Activated gamma-delta T cell treated with anti-CD3 and anti-CD28 coated beads, Interleukin-2, amount 50 U/mL, for 16 hours (primary cell): ENCODE data around the gene NR2F2.
"Not testable (repeated sequence)": the region's sequence is repeated elsewhere in the genome, so short reads cannot be mapped to it uniquely, and the experiment has no call there.

Experiments
- DNase-seq: peaks from one replicate; pipeline ENCODE4 v3.0.0-alpha.2; 2020; ENCODE audit warnings: low read depth

Gene NR2F2

DNA sequence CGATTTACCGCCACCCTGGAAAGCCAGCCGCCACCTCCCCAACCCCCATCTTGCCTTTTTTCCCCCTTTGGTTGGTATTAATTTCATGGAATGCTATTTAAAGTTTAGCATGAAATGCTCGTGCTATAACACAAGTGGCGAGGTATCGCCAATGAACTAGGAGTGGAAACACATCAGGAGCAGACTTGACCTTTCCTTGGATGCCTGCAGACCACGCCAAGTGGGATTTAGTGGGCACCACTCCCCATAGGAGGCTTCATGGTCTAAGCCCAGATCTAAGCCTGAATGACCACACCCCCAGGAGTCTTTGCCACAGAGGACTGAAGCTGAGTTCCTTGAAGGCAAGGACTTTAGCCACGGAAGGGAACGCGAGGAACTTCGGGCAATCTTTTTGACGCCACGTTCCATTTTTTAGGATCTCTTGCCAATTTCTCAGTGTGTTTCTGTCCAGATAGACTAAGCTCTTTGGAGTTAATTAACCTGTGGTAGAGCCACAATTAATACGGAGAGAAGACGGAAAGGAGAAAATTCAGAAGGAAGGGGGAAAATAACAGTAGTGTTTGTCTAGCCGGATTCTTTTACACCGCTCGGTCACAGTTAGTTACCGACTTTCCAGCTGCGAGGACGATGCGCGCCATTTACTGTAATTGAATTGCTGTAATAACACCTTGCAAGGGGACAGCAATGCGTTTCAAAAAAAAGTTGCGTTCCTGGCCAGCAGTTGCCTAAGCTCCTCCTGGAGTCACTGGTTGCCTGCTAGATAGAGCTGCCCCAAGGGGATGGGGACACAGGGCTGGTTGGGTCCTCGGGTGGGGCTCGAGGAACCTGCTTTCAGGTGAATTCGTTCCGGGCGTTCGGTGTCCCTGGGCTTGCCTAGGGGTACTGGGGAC is 37.1 kb downstream of the NR2F2 start:
- DNase-seq, result no peak

GRCh38 chr15:96369351-96369750 is 38.9 kb downstream of the NR2F2 start:
- no peak for DNase-seq

DNA sequence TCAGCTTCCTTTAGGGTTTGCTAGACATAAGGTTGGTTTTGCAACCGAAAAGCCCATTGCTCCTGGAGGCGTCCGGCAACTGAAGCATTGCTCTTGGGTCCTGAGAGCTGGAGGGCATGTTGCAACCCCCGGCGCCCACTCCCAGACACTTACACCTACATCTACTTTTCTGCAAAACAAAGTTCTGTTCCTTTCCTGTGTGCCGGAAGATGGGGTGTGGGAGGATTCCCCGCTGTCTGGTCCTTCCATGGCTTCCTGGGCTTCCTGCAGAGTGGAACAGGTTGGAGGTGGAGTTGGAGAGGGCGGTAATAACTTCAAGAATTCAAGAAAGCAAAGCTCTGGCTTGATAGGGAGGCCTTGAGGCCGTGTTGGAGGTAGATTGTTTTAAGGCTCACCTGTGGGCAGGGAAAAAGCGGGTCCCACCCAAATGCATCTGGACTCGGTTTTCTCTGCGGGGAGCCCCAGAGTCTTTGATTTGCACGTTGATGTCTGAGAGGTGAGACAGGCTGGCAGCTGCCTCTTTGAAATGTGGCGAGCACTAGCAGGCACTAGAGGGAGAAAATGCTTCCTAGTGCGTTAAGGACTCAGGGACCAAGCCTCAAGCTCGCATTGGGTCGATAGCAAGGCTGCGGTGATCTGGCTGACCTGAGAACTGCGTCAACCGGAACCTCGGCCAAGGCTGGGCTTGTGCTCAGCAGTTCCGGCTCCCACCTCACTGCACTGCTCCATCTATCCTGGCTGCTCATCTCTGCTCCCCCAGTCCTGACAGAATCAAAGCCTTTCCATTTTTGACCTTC is 39.5 kb downstream of the NR2F2 start:
- DNase-seq, result no peak

DNA sequence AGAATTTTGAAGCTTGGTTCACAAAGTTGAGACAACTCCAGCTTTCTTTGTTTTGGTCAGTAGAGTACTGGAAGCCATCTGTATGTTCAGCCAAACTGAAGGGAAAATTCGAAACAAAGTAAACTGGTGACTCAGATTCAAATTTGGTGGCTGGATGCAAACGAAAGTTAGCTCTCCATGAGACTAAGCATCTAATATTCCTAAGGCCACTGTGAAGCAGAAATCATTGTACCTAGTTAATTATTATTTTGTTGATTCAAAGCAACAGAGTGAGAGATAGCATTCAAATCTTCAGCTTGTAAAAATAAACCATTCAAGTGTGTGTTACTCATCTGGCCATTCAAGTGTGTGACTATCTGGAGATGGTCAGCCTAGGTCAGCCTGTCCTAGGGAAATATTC is 42.1 kb downstream of the NR2F2 start:
- no peak for DNase-seq

GRCh38 chr15:96374499-96374898 is 44.0 kb downstream of the NR2F2 start:
- no peak for DNase-seq

DNA sequence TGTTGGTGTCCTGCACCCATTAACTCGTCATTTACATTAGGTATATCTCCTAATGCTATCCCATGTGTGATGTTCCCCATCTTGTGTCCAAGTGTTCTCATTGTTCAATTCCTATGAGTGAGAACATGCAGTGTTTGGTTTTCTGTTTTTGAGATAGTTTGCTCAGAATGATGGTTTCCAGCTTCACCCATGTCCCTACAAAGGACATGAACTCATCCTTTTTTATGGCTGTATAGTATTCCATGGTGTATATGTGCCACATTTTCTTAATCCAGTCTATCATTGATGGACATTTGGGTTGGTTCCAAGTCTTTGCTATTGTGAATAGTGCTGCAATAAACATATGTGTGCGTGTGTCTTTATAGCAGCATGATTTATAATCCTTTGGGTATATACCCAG is 49.1 kb downstream of the NR2F2 start:
- DNase-seq, result not testable (repeated sequence)

DNA sequence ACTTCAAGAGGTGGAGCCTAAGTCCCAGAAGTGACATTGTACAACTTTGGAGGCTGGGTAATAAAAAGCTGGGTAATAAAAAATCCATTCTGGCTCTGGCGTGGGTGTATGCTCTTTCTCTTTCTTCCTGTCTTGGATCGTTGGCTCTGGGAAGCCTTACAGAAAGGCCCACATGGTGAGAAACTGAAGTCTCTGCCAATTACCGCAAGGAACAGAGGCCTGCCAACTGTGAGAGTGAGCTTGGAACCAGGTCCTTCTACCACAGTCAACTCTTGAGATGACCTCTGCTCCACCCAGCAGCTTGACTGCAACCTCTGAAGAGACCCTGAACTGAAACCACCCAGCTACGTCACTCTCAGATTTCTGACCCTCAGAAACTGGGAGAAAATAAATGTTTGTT is 51.0 kb downstream of the NR2F2 start:
- DNase-seq, result no peak

GRCh38 chr15:96385195-96385594 is 54.7 kb downstream of the NR2F2 start:
- no peak for DNase-seq

DNA sequence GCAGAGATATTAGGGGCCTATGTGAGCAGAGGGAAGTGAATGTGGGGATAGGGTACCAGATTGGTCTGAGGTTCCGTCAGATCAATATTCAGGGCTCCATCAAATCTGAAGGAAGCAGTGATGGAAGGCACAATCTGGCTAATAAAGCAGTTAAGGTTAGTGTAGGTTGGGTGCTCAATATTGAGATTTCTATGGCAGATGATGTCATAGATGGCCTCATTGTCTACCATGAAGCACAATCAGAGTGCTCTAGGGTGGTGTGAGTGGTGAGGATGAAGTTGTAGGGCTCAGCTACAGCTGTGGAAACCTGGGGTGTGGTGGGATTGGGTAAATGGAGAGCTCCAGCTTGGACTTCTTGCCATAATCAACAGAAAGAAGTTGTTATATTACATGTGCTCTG is 58.2 kb downstream of the NR2F2 start:
- DNase-seq, result no peak
